Lower lobe of right lung (tissue), 2 donors: ENCODE results near the gene ABCA3. TPM values are rescaled to one million over a fixed set of nuclear protein-coding genes. Genes with fewer than 3 reads are reported as not detected.

ENCODE experiments used
- ATAC-seq, 2 donors: fragments of 200-7000 bp; cut with Tn5 transposase; one replicate each; pipeline ENCODE4 v1.9.1; 2020 to 2022; ENCODE audit warnings: mild to moderate bottlenecking in 2 of 2, moderate library complexity in 2 of 2
- DNase-seq: peaks from one replicate; pipeline ENCODE4 v3.0.0-alpha.2; 2020
- H3K27ac ChIP-seq: fragments of 200-600 bp; one replicate; pipeline ENCODE4 v1.8.0; 2022
- H3K27me3 ChIP-seq: fragments of 200-600 bp; one replicate; pipeline ENCODE4 v1.8.0; 2022; ENCODE audit warnings: low read depth
- H3K36me3 ChIP-seq: fragments of 200-600 bp; one replicate; pipeline ENCODE4 v1.8.0; 2022; ENCODE audit warnings: mild to moderate bottlenecking
- H3K4me1 ChIP-seq: fragments of 200-600 bp; one replicate; pipeline ENCODE4 v1.8.0; 2022
- H3K4me3 ChIP-seq: fragments of 200-600 bp; one replicate; pipeline ENCODE4 v1.8.0; 2022; ENCODE audit warnings: mild to moderate bottlenecking
- H3K9me3 ChIP-seq: fragments of 200-600 bp; one replicate; pipeline ENCODE4 v1.8.0; 2022
- intact Hi-C: fragments of 100-400 bp; cut with DNase I; formaldehyde crosslinking; loops from one replicate; pipeline ENCODE4 v1.11.0; 2022
- total RNA-seq: library from RNA; stranded (reverse); fragmentation: NEBNext Ultra II Directional; extraction: Animal tissue kit (Norgen Biotek cat#: 25700); gene quantifications from one replicate; pipeline ENCODE4 v1.2.1, GENCODE V29; 2021
- TF ChIP-seq, protein P1 (sequence below): fragments of 200-600 bp; IDR thresholded peaks from one replicate; pipeline ENCODE4 v1.8.0; 2022; ENCODE audit warnings: antibody characterized with exemption, mild to moderate bottlenecking
- donor health status: DM: no; HTN: yes; CAD: no; lungs with severe emphysema.

ABCA3 gene
- total RNA-seq, 1 donor from 2014 or later: 491 TPM

DNA sequence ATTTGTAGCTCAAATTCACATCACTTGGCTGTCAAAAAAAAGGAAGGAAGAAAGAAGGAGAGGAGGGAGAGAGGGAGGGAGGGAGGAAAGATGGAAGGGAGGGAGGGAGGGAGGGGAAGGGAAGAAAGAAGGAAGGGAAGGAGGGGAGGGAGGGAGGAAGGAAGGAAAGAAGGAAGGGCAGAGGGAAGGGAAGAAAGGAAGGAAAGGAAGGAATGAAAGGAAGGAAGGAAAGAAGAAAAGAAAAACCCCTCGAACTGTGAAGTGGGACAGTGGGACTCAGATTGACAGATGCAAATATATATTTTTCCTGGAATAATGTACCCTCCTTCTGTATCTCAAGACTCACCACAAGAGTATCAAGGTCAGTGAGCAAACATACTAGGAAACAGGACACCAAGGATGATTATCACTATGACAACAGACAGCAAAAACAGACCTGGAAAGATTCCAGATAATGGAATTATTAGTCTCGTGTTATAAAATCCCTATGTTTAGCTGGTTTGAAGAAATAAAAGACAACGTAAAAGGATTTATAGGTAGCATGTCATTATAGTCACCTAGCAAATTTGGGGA is 24.2 kb upstream of the ABCA3 start:
- Histone ChIP-seq H3K36me3 (no peaks in the 10 kb centered on the region), H3K27me3 (peaks cover 12% of the 10 kb centered on the region), H3K27ac (no peak overlapping the region), H3K4me3 (no peak overlapping the region), H3K4me1 (no peaks in the 10 kb centered on the region), H3K9me3 (no peaks in the 10 kb centered on the region)
- ATAC-seq (no peak), DNase-seq (no peak)
- intact Hi-C loops: no loop called here
- TF ChIP-seq, protein P1, sequence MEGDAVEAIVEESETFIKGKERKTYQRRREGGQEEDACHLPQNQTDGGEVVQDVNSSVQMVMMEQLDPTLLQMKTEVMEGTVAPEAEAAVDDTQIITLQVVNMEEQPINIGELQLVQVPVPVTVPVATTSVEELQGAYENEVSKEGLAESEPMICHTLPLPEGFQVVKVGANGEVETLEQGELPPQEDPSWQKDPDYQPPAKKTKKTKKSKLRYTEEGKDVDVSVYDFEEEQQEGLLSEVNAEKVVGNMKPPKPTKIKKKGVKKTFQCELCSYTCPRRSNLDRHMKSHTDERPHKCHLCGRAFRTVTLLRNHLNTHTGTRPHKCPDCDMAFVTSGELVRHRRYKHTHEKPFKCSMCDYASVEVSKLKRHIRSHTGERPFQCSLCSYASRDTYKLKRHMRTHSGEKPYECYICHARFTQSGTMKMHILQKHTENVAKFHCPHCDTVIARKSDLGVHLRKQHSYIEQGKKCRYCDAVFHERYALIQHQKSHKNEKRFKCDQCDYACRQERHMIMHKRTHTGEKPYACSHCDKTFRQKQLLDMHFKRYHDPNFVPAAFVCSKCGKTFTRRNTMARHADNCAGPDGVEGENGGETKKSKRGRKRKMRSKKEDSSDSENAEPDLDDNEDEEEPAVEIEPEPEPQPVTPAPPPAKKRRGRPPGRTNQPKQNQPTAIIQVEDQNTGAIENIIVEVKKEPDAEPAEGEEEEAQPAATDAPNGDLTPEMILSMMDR: no peak

DNA sequence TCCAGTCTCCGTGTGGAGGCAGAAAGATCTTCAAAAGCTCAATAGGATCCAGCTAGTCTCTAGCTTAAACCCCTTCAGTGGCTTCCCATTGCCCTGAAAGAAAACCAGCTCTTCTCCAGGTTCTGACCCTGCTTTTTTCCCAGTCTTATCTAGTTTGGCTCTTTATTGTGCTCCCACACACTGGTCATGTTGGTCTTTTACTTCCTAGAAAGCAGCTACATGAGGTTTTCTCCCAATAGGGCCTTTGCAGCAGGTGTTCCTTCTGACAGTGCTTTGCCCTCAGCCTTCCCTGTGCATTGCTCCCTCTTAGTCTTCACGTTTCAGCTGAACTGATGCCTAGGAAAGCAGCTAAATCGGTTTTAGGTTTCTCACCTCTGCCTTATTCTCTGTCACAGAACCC is 21.7 kb upstream of the ABCA3 start:
- Histone ChIP-seq H3K9me3 (no peaks in the 10 kb centered on the region), H3K27ac (no peak overlapping the region), H3K4me3 (no peak overlapping the region), H3K36me3 (no peaks in the 10 kb centered on the region), H3K4me1 (no peaks in the 10 kb centered on the region), H3K27me3 (peaks cover 14% of the 10 kb centered on the region)
- no peak for DNase-seq
- TF ChIP-seq, protein P1: no peak
- intact Hi-C loops: no loop called here
- no peak for ATAC-seq

DNA sequence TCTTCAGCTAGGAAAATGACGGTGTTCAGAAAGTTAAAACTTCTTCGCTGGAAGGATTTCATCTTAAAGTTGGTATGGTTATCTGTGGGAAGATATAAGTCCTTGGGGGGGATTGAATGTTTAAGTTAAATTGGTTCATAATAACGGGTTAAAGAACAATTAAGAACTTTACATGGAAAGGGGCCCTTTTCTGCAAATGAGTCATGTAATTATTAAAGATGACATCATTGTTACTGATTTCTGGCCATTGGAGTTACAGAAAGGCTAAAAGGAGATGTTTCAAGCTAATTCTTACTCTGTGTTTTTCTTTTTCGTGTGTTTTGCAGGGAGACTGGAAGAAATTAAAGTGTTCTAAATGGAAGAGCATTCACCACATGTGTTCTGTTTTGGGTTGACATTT is 20.6 kb upstream of the ABCA3 start:
- TF ChIP-seq, protein P1: no peak
- DNase-seq (no peak), ATAC-seq (no peak)
- Histone ChIP-seq H3K4me3 (no peak overlapping the region), H3K36me3 (no peaks in the 10 kb centered on the region), H3K27ac (no peak overlapping the region), H3K9me3 (no peaks in the 10 kb centered on the region), H3K27me3 (peaks cover 14% of the 10 kb centered on the region), H3K4me1 (no peaks in the 10 kb centered on the region)
- intact Hi-C loops: no loop called here

DNA sequence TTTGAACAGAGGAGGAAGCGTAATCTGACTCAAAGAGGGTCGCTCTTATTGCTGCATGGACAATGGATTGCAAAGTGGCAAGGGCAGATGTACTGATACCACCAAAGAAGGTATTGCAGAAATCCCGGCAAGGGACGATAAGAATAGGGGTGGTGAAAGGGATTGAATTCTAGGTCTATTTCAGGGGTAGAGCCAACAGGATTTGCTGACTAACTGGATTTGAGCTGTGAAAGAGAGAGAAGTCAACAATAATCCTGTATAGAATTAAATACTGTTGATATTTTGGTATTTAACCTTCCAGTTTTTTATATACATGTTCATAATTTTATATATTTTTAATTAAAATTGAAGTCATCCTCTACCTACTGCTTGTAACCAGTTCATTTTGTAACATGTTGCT is 19.4 kb upstream of the ABCA3 start:
- H3K27me3 ChIP-seq: peaks cover 14% of the 10 kb centered on the region
- intact Hi-C loops: no loop called here
- no peak for ATAC-seq

DNA sequence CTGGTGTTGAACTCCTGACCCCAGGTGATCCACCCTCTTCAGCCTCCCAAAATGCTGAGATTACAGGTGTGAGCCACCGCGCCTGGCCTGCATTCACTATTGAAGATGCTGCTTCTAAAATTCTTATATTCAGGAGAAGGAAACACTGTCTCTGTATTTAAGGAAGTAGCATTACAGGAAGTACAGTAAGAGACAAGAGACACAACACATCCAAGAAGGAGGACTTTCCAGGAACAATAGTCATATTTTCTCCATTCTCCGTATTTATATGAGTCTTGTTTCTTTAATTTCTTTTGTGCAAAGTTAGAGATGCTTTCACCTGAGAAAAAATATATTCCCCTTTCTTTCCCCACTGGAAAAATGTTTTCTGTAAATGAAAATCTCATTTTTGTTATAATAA is 18.3 kb upstream of the ABCA3 start:
- no peaks in the 10 kb centered on the region for H3K9me3 ChIP-seq
- intact Hi-C loops: no loop called here
- H3K4me3 ChIP-seq: no peak overlapping the region
- H3K27ac ChIP-seq: no peak overlapping the region
- H3K36me3 ChIP-seq: no peaks in the 10 kb centered on the region
- TF ChIP-seq, protein P1: no peak
- peaks cover 14% of the 10 kb centered on the region for H3K27me3 ChIP-seq
- no peaks in the 10 kb centered on the region for H3K4me1 ChIP-seq
- no peak for ATAC-seq
- no peak for DNase-seq

More for the DNA sequence above, 19.4 kb upstream of the ABCA3 start:
- no peak for DNase-seq
- H3K4me3 ChIP-seq: no peak overlapping the region
- TF ChIP-seq, protein P1: no peak
- no peak overlapping the region for H3K27ac ChIP-seq
- H3K9me3 ChIP-seq: no peaks in the 10 kb centered on the region
- H3K36me3 ChIP-seq: no peaks in the 10 kb centered on the region
- H3K4me1 ChIP-seq: no peaks in the 10 kb centered on the region
